ENCODE data around the gene GANAB.

Gene GANAB

DNA sequence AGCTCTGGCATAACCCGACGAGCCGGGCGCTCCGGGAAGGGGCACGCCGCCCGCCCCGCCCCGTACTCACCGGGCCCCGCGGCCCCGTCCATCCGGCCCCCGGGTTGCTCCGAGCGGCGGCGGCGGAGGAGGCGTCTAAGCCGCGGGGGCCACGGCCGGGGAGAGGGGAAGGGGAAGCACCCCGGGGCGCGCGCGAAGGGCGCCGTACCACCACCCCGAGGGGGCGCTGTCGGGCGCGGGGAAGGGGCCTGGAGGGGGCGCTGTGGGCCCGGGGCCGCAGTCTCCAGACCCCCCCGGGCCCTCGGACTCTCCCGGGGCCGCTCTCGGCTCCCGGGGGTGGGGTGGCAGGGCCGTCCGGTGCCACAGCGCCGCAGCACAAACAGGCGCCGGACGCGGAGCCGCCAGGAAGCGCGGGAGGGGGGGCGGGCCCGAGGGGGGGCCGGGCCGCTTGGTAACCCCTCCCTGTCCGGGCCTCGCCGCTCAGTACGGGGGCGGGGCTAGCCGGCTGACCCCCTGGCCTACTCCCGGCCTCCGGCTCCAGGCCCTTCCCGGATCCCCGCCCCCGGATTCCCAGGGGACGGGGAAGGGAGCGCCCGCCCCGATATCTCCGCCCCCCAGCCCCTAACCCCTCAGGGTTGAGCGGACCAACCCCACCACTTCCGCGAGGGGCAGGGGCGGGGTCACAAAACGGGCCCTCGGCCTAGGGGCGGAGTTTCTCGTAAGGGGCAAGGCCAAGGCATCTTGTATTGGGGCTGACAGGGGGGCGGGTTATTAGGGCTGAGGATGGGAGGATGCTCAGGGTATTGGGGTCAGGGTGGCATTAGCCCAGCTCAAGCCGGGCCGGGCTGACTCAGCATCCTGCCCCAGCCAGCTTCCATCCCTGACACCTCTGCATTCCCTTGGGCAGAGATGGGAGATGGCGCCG, 33.8 kb downstream of the GANAB start, which contains the start of the genes EML3 and ROM1:
EML3 (minus strand) TSS at position 410 of the 925 bp plus-strand sequence; CDS start at position 92, 318 bp downstream.
ROM1 (plus strand) TSS at position 892 of the 925 bp plus-strand sequence; CDS start at position 917, 25 bp downstream.
- peaks cover 7% of the 10 kb centered on the region for H3K36me3 ChIP-seq (ENCODE audit: control insufficient read depth, insufficient read depth, low read length)
- TF ChIP-seq, protein P1, sequence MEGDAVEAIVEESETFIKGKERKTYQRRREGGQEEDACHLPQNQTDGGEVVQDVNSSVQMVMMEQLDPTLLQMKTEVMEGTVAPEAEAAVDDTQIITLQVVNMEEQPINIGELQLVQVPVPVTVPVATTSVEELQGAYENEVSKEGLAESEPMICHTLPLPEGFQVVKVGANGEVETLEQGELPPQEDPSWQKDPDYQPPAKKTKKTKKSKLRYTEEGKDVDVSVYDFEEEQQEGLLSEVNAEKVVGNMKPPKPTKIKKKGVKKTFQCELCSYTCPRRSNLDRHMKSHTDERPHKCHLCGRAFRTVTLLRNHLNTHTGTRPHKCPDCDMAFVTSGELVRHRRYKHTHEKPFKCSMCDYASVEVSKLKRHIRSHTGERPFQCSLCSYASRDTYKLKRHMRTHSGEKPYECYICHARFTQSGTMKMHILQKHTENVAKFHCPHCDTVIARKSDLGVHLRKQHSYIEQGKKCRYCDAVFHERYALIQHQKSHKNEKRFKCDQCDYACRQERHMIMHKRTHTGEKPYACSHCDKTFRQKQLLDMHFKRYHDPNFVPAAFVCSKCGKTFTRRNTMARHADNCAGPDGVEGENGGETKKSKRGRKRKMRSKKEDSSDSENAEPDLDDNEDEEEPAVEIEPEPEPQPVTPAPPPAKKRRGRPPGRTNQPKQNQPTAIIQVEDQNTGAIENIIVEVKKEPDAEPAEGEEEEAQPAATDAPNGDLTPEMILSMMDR (IDR thresholded peaks at IDR 0.05; ENCODE audit: insufficient read depth, low read length, poor library complexity, severe bottlenecking) = peak; percentile 79
- peak; percentile 90 for DNase-seq (ENCODE audit: extremely low read depth, insufficient read length)
- H3K27me3 ChIP-seq (replicated peaks; ENCODE audit: control insufficient read depth, insufficient read depth, low read length) = no peaks in the 10 kb centered on the region
- peak within 1 kb of the TSS; percentile 84 for H3K4me3 ChIP-seq (replicated peaks; ENCODE audit: low read depth, low read length)

DNA sequence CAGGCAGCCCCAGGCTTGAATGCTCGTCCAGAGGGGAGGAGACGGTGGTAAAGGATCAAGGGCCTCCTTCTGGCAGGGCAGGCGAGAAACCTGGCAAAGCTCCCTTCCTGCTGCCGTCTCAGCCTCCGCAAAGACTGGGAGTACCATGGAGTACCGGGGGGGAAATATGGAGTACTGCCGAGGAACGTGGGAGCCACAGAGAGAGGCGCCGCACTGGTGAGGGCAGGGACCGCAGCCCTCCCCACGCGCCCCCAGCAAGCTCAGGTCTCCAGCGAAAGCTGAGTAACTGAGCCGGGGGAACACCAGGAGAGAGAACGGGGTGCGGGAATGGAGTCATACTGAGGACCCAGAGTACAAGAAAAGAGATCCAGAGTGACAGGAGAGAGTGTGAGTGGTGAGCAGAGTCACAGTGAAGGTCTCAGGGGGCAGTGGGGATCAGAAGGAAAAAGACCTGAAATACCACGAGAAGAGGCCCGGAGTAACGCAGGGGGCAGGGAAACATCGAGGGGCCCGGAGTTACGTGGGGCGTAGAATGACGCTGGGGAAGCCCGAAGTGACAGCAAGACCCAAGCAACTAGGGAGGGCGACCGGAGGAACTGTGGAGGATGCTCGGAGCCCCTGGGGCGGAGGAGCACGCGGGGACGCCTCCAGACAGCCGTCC, 34.6 kb downstream of the GANAB start:
- H3K36me3 ChIP-seq (ENCODE audit: control insufficient read depth, insufficient read depth, low read length) = peaks cover 5% of the 10 kb centered on the region
- no peaks in the 10 kb centered on the region for H3K27me3 ChIP-seq (replicated peaks; ENCODE audit: control insufficient read depth, insufficient read depth, low read length)
- peak overlapping the region; percentile 84 for H3K4me3 ChIP-seq (replicated peaks; ENCODE audit: low read depth, low read length)
- DNase-seq (ENCODE audit: extremely low read depth, insufficient read length) = peak; percentile 75
- TF ChIP-seq, protein P1 (IDR thresholded peaks at IDR 0.05; ENCODE audit: insufficient read depth, low read length, poor library complexity, severe bottlenecking) = no peak

DNA sequence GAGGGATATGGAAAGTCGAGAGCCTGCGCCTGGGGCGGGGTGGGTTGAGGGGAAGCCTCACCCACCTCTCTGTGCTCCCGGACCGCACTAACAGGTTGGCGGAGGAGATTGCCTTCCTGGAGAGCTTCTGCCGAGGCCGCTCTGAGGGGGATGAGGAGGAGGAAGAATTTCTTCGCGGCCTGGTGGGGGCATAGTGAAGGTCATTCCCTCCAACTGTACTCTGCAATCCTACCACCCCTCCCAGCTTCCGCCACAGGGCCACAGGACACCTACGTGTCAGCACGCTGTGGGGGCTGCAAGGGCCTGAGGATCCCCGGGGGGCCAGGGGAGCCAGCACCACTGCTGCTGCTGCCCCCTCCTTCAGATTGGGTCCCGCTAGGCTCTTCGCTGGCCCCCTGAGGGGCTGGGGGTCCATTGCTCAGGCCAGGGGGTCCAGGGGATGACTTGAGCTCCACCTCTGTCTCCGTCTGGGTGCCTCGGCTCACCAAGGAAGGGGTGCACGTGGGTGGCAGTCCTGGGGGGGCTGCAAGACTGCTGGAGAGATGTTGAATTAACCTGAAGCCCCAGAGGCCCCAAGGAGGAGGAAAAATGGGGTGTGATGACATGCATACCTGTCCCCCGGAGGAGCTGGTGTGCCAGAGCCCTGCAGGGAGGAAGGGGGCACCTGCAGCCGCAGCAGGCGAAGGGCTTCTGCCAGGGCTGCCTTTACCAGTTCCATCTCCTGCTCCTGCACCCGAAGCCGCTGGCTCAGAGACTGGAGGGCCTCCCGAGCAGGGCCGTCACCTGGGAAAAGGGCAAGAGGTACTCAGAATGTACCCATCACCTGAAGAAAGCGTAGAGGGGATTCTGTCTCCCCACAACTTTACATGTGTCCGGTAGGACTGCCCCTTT, 35.4 kb downstream of the GANAB start:
- TF ChIP-seq, protein P1 (IDR thresholded peaks at IDR 0.05; ENCODE audit: insufficient read depth, low read length, poor library complexity, severe bottlenecking) = no peak
- H3K4me3 ChIP-seq (replicated peaks; ENCODE audit: low read depth, low read length) = peak overlapping the region; percentile 84
- no peaks in the 10 kb centered on the region for H3K27me3 ChIP-seq (replicated peaks; ENCODE audit: control insufficient read depth, insufficient read depth, low read length)
- peaks cover 2% of the 10 kb centered on the region for H3K36me3 ChIP-seq (ENCODE audit: control insufficient read depth, insufficient read depth, low read length)
- DNase-seq (ENCODE audit: extremely low read depth, insufficient read length) = no peak

DNA sequence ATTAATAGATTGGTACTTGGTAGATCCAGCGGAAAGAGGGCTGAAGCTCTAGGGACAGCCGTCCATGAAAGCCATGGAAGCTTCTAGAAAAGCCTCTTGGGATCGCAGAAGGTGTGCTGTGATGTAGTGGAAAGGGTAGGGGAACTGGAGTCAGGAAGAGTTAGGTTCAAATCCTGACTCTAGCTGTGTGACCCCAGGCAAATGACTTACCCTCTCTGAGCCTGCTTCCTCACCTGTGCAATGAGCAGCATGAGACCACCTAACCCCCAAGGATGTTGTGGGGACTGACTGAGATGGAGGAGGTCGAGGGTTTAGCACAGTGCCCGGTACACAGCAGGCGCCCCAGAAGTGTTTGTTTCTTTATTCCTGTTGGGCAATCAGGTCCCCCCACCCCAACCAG, 36.0 kb downstream of the GANAB start:
- no peak for DNase-seq (ENCODE audit: extremely low read depth, insufficient read length)
- Histone ChIP-seq H3K27me3 (replicated peaks; ENCODE audit: control insufficient read depth, insufficient read depth, low read length) (no peaks in the 10 kb centered on the region), H3K4me3 (replicated peaks; ENCODE audit: low read depth, low read length) (no peak overlapping the region), H3K36me3 (ENCODE audit: control insufficient read depth, insufficient read depth, low read length) (peaks cover 5% of the 10 kb centered on the region)
- TF ChIP-seq, protein P1 (IDR thresholded peaks at IDR 0.05; ENCODE audit: insufficient read depth, low read length, poor library complexity, severe bottlenecking) = no peak

GRCh38 chr11:62608776-62609175, 37.6 kb downstream of the GANAB start:
- TF ChIP-seq, protein P1 (IDR thresholded peaks at IDR 0.05; ENCODE audit: insufficient read depth, low read length, poor library complexity, severe bottlenecking) = no peak
- no peak overlapping the region for H3K4me3 ChIP-seq (replicated peaks; ENCODE audit: low read depth, low read length)
- peaks cover 4% of the 10 kb centered on the region for H3K36me3 ChIP-seq (ENCODE audit: control insufficient read depth, insufficient read depth, low read length)
- H3K27me3 ChIP-seq (replicated peaks; ENCODE audit: control insufficient read depth, insufficient read depth, low read length) = no peaks in the 10 kb centered on the region
- DNase-seq (ENCODE audit: extremely low read depth, insufficient read length) = no peak

Measured in GM06990 (cell line).